Caco-2 (cell line): ENCODE data around the gene PTPRN2. TPM values are rescaled to one million over a fixed set of nuclear protein-coding genes. Genes with fewer than 3 reads are reported as not detected.
A peak's percentile ranks its signal among the peaks of the same experiment; 100 is the strongest.

Experiments used
- BruUV-seq: library from RNA; stranded (reverse); fragments of 400-500 nt; replicated peaks from 2 replicates; lab custom pipeline; 2021; lab: Mats Ljungman, UMichigan
- CTCF ChIA-PET: fragments of 300-600 bp; sonication (Branson Sonifier 250); formaldehyde crosslinking; loops from one replicate; lab custom pipeline; 2022; ENCODE audit warnings: antibody characterized with exemption; lab: Charles Lee
- POLR2A ChIA-PET: fragments of 300-600 bp; sonication (Branson Sonifier 250); formaldehyde crosslinking; loops from one replicate; lab custom pipeline; 2022; ENCODE audit warnings: antibody characterized with exemption; lab: Charles Lee
- DNase-seq, 2 experiments: peaks; one replicate each; pipeline versions ENCODE4 v3.0.0 to v3.0.0-alpha.2; 2020 to 2022
- H3K27me3 ChIP-seq: replicated peaks from 2 replicates; pipeline ENCODE4 v1.6.0; 2011; ENCODE audit warnings: low read length; ENCODE audit not compliant: control insufficient read depth, insufficient read depth
- H3K36me3 ChIP-seq: 2 replicates; pipeline ENCODE4 v1.5.1; 2011; ENCODE audit warnings: low read length; ENCODE audit not compliant: control insufficient read depth, insufficient read depth
- H3K4me1 ChIP-seq: fragments of 250-450 bp; sonication (Bioruptor Pico); 2 replicates; pipeline ENCODE4 v1.5.1; 2020; ENCODE audit warnings: mild to moderate bottlenecking
- H3K4me3 ChIP-seq: 2 replicates; pipeline ENCODE4 v1.5.1; 2011; ENCODE audit warnings: low read depth, mild to moderate bottlenecking, control low read depth, low read length
- H3K9me3 ChIP-seq: fragments of 250-450 bp; sonication (Bioruptor Pico); 2 replicates; pipeline ENCODE4 v1.5.1; 2020; ENCODE audit warnings: mild to moderate bottlenecking, moderate library complexity
- H3K27ac Mint-ChIP-seq: one replicate; pipeline ENCODE4 v1.8.0; 2022; ENCODE audit warnings: mixed read lengths; ENCODE audit not compliant: unreplicated experiment
- H3K27me3 Mint-ChIP-seq: one replicate; pipeline ENCODE4 v1.8.0; 2022; ENCODE audit warnings: mixed read lengths; ENCODE audit not compliant: insufficient read depth, unreplicated experiment
- H3K36me3 Mint-ChIP-seq: one replicate; pipeline ENCODE4 v1.8.0; 2022; ENCODE audit warnings: mild to moderate bottlenecking, mixed read lengths; ENCODE audit not compliant: insufficient read depth, unreplicated experiment
- H3K4me1 Mint-ChIP-seq: one replicate; pipeline ENCODE4 v1.8.0; 2022; ENCODE audit warnings: low read depth, mixed read lengths; ENCODE audit not compliant: unreplicated experiment
- H3K4me3 Mint-ChIP-seq: one replicate; pipeline ENCODE4 v1.8.0; 2022; ENCODE audit warnings: mild to moderate bottlenecking, moderate library complexity, mixed read lengths; ENCODE audit not compliant: unreplicated experiment
- H3K9me3 Mint-ChIP-seq: one replicate; pipeline ENCODE4 v1.8.0; 2022; ENCODE audit warnings: mixed read lengths; ENCODE audit not compliant: unreplicated experiment
- CTCF ChIP-seq, 2 experiments: fragments of 200-600 bp in 1 of 2; IDR thresholded peaks; 1 replicate in 1 of 2; 2 replicates in 1 of 2; pipeline versions ENCODE4 v1.5.1 to v1.8.0; 2011 to 2022; ENCODE audit warnings: antibody characterized with exemption in 1 of 2, control low read depth in 1 of 2, inconsistent platforms in 1 of 2, low read depth in 1 of 2, low read length in 1 of 2, mild to moderate bottlenecking in 1 of 2, moderate library complexity in 1 of 2; ENCODE audit not compliant: insufficient read depth in 1 of 2, severe bottlenecking in 1 of 2, unreplicated experiment in 1 of 2
- intact Hi-C: fragments of 100-400 bp; cut with micrococcal nuclease; formaldehyde crosslinking; loops from one replicate; pipeline ENCODE4 v1.10.0; 2022; ENCODE audit not compliant: unreplicated experiment
- total RNA-seq: library from RNA; stranded (reverse); gene quantifications from 2 replicates; pipeline ENCODE4 v1.2.3, GENCODE V29; 2022

The PTPRN2 gene
- total RNA-seq, 1 experiment from 2014 or later: 1.4 TPM

GRCh38 chr7:157544980-157545680, 1042.5 kb downstream of the PTPRN2 start:
- Mint-ChIP-seq H3K27me3 (peaks cover 16% of the 10 kb centered on the region), H3K36me3 (no peaks in the 10 kb centered on the region), H3K9me3 (peaks cover 17% of the 10 kb centered on the region), H3K4me3 (no peak overlapping the region), H3K27ac (no peak overlapping the region), H3K4me1 (no peaks in the 10 kb centered on the region)
- Histone ChIP-seq H3K27me3 (no peaks in the 10 kb centered on the region), H3K9me3 (no peaks in the 10 kb centered on the region), H3K36me3 (no peaks in the 10 kb centered on the region), H3K4me1 (no peaks in the 10 kb centered on the region), H3K4me3 (no peak overlapping the region)
- DNase-seq: peak in 1 of 2 experiments; percentile 14
- ChIA-PET CTCF (no interaction called here), POLR2A (no interaction called here)
- intact Hi-C loops: no loop called here
- no peak for TF ChIP-seq CTCF (IDR thresholded peaks at IDR 0.05; ENCODE audit: insufficient read depth in 1 of 2, low read depth in 1 of 2, low read length in 1 of 2, severe bottlenecking in 1 of 2, unreplicated experiment in 1 of 2)
- BruUV-seq: no TSS peak

- no peaks in the 10 kb centered on the region for H3K4me1 Mint-ChIP-seq
- CTCF ChIA-PET: no interaction called here
Observed at GRCh38 chr7:157544226-157544625, 1043.4 kb downstream of the PTPRN2 start.

GRCh38 chr7:157543791-157544190, 1043.8 kb downstream of the PTPRN2 start:
- Histone ChIP-seq H3K9me3 (no peaks in the 10 kb centered on the region), H3K36me3 (no peaks in the 10 kb centered on the region), H3K4me1 (no peaks in the 10 kb centered on the region), H3K27me3 (no peaks in the 10 kb centered on the region), H3K4me3 (no peak overlapping the region)
- DNase-seq: no peak
- no peak overlapping the region for H3K27ac Mint-ChIP-seq
- peaks cover 17% of the 10 kb centered on the region for H3K9me3 Mint-ChIP-seq
- no peaks in the 10 kb centered on the region for H3K36me3 Mint-ChIP-seq
- no peaks in the 10 kb centered on the region for H3K4me1 Mint-ChIP-seq
- CTCF ChIA-PET: no interaction called here
- no TSS peak for BruUV-seq
- TF ChIP-seq CTCF (IDR thresholded peaks at IDR 0.05; ENCODE audit: insufficient read depth in 1 of 2, low read depth in 1 of 2, low read length in 1 of 2, severe bottlenecking in 1 of 2, unreplicated experiment in 1 of 2): no peak
- no peak overlapping the region for H3K4me3 Mint-ChIP-seq
- POLR2A ChIA-PET: no interaction called here
- H3K27me3 Mint-ChIP-seq: peaks cover 20% of the 10 kb centered on the region
- intact Hi-C loops: no loop called here

More at GRCh38 chr7:157544226-157544625, 1043.4 kb downstream of the PTPRN2 start:
- H3K27me3 ChIP-seq: no peaks in the 10 kb centered on the region
- H3K4me1 ChIP-seq: no peaks in the 10 kb centered on the region
- Mint-ChIP-seq H3K27ac (no peak overlapping the region), H3K27me3 (peaks cover 18% of the 10 kb centered on the region), H3K36me3 (no peaks in the 10 kb centered on the region), H3K4me3 (no peak overlapping the region), H3K9me3 (peaks cover 17% of the 10 kb centered on the region)
- BruUV-seq: no TSS peak
- H3K9me3 ChIP-seq: no peaks in the 10 kb centered on the region
- no peaks in the 10 kb centered on the region for H3K36me3 ChIP-seq
- DNase-seq: no peak
- intact Hi-C loops: no loop called here
- H3K4me3 ChIP-seq: no peak overlapping the region
- TF ChIP-seq CTCF (IDR thresholded peaks at IDR 0.05; ENCODE audit: insufficient read depth in 1 of 2, low read depth in 1 of 2, low read length in 1 of 2, severe bottlenecking in 1 of 2, unreplicated experiment in 1 of 2): no peak
- POLR2A ChIA-PET: no interaction called here
